Activated CD4-positive, alpha-beta T cell treated with anti-CD3 and anti-CD28 coated beads, Interleukin-2, amount 50 U/mL, for 1 hour (primary cell): ENCODE results near the gene SDHD.

ENCODE experiments used
- DNase-seq: peaks from one replicate; pipeline ENCODE4 v3.0.0-alpha.2; 2020

SDHD gene

GRCh38 chr11:112106070-112106469 is 19.4 kb downstream of the SDHD start:
- DNase-seq = no peak

- DNase-seq = no peak
These were observed 27.1 kb downstream of the SDHD start for GRCh38 chr11:112113539-112114457.

GRCh38 chr11:112114460-112114859 is 27.8 kb downstream of the SDHD start:
- no peak for DNase-seq

GRCh38 chr11:112115386-112115785 is 28.7 kb downstream of the SDHD start:
- DNase-seq = no peak

GRCh38 chr11:112118176-112118575 is 31.5 kb downstream of the SDHD start:
- no peak for DNase-seq

- no peak for DNase-seq
These were observed 35.4 kb downstream of the SDHD start for GRCh38 chr11:112121981-112122615.

- no peak for DNase-seq
These were observed 36.5 kb downstream of the SDHD start for GRCh38 chr11:112123129-112123528.

GRCh38 chr11:112127056-112127455 is 40.4 kb downstream of the SDHD start:
- DNase-seq = no peak

- DNase-seq = no peak
These were observed 41.9 kb downstream of the SDHD start for GRCh38 chr11:112128483-112129121.

GRCh38 chr11:112129656-112130055 is 43.0 kb downstream of the SDHD start:
- DNase-seq = no peak

- DNase-seq = no peak
These were observed 46.1 kb downstream of the SDHD start for GRCh38 chr11:112132737-112133136.

- no peak for DNase-seq
These were observed 47.8 kb downstream of the SDHD start for GRCh38 chr11:112134473-112134872.

- DNase-seq = no peak
These were observed 56.9 kb downstream of the SDHD start for GRCh38 chr11:112143597-112143996.
